ENCODE data around the gene VCAN.

Gene VCAN

DNA sequence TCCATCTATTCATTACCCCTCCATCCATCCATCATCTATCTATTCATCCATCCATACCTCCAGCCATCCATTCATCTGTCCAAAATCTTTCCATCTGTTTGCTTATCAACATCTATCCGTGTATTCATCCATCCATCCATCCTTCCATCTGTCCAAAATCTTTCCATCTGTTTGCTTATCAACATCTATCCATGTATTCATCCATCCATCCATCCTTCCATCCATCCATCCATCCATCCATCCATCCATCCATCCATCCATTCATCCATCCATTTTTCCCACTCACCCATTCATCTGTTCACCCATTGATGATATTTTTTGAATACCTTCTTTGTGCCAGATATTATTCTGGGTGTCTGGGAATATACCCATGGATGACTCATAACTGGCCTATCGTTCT is 12.8 kb downstream of the VCAN start:
- no peak for DNase-seq (ENCODE audit: low read depth)
- H3K4me3 ChIP-seq (ENCODE audit: low read length), result no peak overlapping the region
- TF ChIP-seq, protein P1, sequence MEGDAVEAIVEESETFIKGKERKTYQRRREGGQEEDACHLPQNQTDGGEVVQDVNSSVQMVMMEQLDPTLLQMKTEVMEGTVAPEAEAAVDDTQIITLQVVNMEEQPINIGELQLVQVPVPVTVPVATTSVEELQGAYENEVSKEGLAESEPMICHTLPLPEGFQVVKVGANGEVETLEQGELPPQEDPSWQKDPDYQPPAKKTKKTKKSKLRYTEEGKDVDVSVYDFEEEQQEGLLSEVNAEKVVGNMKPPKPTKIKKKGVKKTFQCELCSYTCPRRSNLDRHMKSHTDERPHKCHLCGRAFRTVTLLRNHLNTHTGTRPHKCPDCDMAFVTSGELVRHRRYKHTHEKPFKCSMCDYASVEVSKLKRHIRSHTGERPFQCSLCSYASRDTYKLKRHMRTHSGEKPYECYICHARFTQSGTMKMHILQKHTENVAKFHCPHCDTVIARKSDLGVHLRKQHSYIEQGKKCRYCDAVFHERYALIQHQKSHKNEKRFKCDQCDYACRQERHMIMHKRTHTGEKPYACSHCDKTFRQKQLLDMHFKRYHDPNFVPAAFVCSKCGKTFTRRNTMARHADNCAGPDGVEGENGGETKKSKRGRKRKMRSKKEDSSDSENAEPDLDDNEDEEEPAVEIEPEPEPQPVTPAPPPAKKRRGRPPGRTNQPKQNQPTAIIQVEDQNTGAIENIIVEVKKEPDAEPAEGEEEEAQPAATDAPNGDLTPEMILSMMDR (IDR thresholded peaks at IDR 0.05; ENCODE audit: insufficient read depth, low read depth, low read length, missing control alignments), result no peak

DNA sequence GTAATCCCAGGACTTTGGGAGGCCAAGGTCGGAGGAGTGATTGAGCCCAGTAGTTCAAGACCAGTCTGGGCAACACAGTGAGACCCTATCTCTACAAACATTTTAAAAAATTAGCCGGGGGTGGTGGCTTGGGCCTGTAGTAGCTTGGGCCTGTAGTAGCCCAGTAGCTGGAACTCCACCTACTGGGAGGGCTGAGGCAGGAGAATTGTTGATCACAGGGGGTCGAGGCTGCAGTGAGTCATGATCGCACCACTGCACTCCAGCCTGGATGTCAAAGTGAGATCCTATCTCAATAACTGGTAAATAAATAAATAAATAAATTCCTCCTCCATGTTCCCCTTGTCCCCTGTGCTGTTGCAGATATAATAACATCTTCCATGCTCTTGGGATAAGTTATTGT is 14.3 kb downstream of the VCAN start:
- DNase-seq (ENCODE audit: low read depth), result no peak
- TF ChIP-seq, protein P1 (IDR thresholded peaks at IDR 0.05; ENCODE audit: insufficient read depth, low read depth, low read length, missing control alignments), result no peak

DNA sequence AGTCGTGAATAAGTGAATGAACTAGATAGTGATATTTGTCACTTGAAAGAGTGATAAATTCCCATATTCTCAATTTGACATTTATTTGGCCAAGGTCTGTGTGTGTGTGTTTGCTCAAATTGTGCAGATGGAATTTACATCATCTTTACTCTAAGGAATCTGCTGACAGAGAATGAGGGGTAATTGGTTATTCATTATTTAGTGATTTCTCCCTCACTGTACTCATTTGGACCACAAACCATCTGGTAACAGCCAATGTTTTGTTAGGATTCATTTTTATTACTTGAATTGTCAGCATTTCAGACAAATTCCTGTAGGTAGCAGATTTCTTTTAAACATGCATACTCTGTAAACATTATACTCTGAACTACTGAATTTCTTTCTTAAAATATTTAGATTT is 15.6 kb downstream of the VCAN start:
- no peak for DNase-seq (ENCODE audit: low read depth)
- H3K4me3 ChIP-seq (ENCODE audit: low read length), result no peak overlapping the region
- TF ChIP-seq, protein P1 (IDR thresholded peaks at IDR 0.05; ENCODE audit: insufficient read depth, low read depth, low read length, missing control alignments), result no peak

More for the DNA sequence above, 14.3 kb downstream of the VCAN start:
- no peak overlapping the region for H3K4me3 ChIP-seq (ENCODE audit: low read length)

DNA sequence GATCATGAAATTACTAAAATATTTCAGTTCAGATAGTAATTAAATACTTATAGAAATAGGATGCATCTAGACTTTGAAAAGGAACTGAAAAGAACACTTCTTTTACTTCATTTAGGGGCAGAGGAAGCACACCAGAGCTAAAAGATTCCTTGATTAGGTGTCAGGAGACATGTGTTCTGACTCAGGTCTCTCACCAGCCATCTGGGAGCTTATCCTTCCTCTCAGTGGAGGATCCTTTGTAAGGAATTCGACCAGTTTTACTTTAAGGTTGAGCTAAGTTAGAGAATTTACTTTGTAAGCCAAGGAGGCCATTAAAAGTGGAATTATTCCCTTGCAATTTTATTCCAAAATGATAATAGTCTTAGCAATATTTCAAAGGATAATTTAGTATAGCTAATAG is 16.7 kb downstream of the VCAN start:
- TF ChIP-seq, protein P1 (IDR thresholded peaks at IDR 0.05; ENCODE audit: insufficient read depth, low read depth, low read length, missing control alignments), result no peak
- DNase-seq (ENCODE audit: low read depth), result no peak
- H3K4me3 ChIP-seq (ENCODE audit: low read length), result no peak overlapping the region

DNA sequence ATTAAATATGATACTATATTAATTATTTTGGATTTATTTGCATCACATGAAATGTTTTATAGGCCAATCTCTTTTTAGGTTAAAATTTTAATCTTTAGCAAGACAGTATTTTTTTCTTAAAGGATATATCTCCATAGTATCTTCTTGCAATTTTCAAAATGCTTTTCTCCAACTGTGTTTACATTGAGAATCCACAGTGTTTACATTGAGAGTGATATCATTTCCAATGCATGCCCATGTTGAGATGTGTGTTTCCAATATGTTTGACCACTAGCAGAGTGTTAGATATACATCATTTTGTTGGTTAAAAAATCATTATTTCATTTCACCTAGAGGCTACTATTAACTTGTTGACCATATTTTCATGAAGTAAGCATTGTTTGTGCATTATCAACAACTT is 17.3 kb downstream of the VCAN start:
- no peak for DNase-seq (ENCODE audit: low read depth)
- TF ChIP-seq, protein P1 (IDR thresholded peaks at IDR 0.05; ENCODE audit: insufficient read depth, low read depth, low read length, missing control alignments), result no peak
- H3K4me3 ChIP-seq (ENCODE audit: low read length), result no peak overlapping the region

DNA sequence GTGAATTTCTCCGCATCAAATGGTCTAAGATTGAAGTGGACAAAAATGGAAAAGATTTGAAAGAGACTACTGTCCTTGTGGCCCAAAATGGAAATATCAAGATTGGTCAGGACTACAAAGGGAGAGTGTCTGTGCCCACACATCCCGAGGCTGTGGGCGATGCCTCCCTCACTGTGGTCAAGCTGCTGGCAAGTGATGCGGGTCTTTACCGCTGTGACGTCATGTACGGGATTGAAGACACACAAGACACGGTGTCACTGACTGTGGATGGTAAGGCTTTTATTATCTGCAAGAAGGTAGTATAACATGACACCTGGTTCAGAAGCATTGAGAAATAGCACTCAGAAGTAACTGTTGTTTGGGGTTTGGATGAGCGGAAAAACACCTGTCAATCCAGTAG is 18.7 kb downstream of the VCAN start:
- TF ChIP-seq, protein P1 (IDR thresholded peaks at IDR 0.05; ENCODE audit: insufficient read depth, low read depth, low read length, missing control alignments), result no peak
- H3K4me3 ChIP-seq (ENCODE audit: low read length), result no peak overlapping the region
- DNase-seq (ENCODE audit: low read depth), result no peak

DNA sequence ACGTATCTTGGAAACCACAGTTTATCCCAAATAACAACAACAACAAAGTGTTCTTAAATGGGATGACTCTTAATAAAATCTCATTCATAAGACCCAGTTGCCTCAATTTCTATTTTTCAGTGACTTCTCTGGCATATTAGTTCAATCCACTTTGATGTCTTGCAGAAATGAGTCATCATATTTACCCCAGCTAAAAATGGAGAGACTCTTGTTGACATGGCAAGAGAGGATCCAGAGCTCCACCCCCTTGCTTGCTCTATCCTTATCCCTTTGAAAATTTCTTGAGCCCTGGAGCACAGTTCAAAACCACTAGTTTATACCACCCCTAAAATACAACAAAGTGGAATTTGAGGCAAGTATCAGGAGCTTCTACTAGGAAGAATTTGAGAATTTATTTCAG is 20.8 kb downstream of the VCAN start:
- no peak for DNase-seq (ENCODE audit: low read depth)
- TF ChIP-seq, protein P1 (IDR thresholded peaks at IDR 0.05; ENCODE audit: insufficient read depth, low read depth, low read length, missing control alignments), result no peak
- no peak overlapping the region for H3K4me3 ChIP-seq (ENCODE audit: low read length)

Measured in epithelial cell of esophagus (primary cell).